GM06990 (cell line): ENCODE data around the gene RSAD1.

Source experiments
- DNase-seq: peaks from one replicate; pipeline ENCODE4 v3.0.0-alpha.2; 2011; ENCODE audit not compliant: insufficient read length; ENCODE audit errors: extremely low read depth
- H3K27me3 ChIP-seq: replicated peaks from 2 replicates; pipeline ENCODE4 v1.6.0; 2011; ENCODE audit warnings: low read length; ENCODE audit not compliant: control insufficient read depth, insufficient read depth
- H3K36me3 ChIP-seq: 2 replicates; pipeline ENCODE4 v1.5.1; 2011; ENCODE audit warnings: low read length; ENCODE audit not compliant: control insufficient read depth, insufficient read depth
- H3K4me3 ChIP-seq: replicated peaks from 2 replicates; pipeline ENCODE4 v1.5.1; 2011; ENCODE audit warnings: low read depth, mild to moderate bottlenecking, control low read depth, low read length
- TF ChIP-seq, protein P1 (sequence below): IDR thresholded peaks from 2 replicates; pipeline ENCODE4 v1.5.1; 2011; ENCODE audit warnings: low read length, control low read depth, mild to moderate bottlenecking, inconsistent platforms; ENCODE audit not compliant: insufficient read depth, poor library complexity, severe bottlenecking

Gene RSAD1

DNA sequence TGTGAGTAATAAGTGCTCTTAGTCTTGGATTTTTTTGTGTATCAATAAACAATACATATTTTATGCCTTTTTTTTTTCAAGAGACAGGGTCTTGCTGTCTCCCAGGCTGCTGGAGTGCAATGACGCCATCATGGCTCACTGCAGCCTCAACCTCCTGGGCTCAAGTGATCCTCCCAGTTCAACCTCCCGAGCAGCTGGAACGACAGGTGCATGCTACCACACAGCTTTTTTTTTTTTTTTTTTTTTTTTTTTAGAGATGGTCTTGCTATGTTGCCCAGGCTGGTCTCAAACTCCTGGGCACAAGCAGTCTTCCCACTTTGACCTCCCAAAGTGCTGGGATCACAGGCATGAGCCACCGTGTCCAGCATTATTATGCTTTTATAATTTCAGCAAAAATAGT is 39.7 kb upstream of the RSAD1 start:
- no peaks in the 10 kb centered on the region for H3K36me3 ChIP-seq
- no peak for DNase-seq
- no peaks in the 10 kb centered on the region for H3K27me3 ChIP-seq
- no peak overlapping the region for H3K4me3 ChIP-seq
- TF ChIP-seq, protein P1, sequence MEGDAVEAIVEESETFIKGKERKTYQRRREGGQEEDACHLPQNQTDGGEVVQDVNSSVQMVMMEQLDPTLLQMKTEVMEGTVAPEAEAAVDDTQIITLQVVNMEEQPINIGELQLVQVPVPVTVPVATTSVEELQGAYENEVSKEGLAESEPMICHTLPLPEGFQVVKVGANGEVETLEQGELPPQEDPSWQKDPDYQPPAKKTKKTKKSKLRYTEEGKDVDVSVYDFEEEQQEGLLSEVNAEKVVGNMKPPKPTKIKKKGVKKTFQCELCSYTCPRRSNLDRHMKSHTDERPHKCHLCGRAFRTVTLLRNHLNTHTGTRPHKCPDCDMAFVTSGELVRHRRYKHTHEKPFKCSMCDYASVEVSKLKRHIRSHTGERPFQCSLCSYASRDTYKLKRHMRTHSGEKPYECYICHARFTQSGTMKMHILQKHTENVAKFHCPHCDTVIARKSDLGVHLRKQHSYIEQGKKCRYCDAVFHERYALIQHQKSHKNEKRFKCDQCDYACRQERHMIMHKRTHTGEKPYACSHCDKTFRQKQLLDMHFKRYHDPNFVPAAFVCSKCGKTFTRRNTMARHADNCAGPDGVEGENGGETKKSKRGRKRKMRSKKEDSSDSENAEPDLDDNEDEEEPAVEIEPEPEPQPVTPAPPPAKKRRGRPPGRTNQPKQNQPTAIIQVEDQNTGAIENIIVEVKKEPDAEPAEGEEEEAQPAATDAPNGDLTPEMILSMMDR: no peak

DNA sequence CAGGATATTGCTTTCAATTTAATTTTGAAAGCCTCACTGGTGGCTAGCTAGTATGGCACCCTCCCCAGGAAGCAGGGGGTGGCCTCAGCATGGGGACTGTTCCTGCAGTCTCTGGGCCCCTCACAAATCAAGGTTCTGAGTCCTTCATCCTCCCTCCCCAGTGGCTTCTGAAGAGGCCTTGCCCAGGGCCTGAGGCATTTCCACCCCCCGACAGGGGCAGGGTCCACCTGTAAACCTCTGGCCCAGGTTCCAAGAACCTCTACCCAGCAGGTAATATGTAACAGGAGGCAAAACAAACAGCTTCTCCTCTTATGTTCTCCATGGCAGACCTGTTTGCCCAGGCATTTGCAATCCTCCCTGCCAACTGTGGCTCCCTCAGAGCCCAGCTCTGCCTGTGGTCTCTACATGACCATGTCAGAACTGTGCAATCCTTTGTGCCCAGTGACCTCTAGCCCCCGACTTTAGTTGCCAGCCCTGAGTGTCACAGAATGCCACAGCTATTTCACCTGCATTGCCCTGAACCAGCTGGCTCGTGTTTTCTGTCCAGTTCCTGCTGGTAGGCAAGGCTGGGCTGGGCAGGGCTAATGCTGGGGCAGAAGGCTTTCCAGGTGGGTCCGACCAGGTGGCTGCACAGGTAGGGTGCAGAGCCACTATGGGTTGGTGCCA is 38.4 kb upstream of the RSAD1 start:
- TF ChIP-seq, protein P1: no peak
- DNase-seq: no peak
- H3K36me3 ChIP-seq: no peaks in the 10 kb centered on the region

DNA sequence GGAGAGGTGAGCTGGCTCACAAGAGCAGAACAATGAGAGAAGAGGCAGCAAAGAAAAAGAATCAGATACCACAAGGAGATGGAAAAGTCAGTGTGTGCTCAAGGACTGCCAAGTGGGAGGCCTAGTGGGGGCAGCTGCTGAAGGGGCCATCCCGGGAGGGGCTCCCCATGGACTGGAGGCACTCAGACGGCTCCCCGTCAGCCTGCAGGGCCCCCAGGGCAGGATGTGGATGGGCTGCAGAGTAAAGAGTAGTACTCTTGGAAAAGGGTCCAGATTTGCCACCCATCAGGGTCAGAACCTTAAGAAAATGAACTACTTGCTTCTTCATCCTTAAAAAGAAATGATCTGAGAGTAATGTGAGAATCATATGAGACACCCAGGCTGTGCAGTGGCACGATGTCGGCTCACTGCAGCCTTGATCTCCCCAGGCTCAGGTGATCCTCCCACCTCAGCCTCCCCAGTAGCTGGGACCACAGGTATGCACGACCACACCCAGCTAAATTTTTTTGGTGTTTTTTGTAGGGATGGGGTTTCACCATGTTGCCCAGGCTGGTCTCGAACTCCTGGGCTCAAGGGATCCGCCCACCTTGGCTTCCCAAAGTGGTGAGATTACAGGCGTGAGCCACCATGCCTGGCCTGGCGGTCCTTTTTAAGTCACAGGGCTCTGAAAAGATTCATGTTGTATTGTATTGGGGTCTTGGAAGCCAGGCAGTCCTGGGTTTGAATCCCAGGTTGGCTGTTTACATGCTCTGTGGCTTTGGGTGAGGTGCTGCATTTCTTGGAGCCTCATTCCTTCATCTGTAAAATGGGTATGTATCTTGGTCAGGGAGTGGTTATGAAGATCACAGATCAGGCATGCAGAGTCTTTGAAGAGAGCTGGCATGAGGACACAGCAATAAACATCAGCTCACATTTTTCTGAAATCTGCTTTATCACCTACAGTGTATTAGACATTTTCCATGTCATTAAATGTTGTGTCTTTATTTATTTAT is 37.5 kb upstream of the RSAD1 start:
- Histone ChIP-seq H3K36me3 (no peaks in the 10 kb centered on the region), H3K27me3 (no peaks in the 10 kb centered on the region), H3K4me3 (no peak overlapping the region)
- TF ChIP-seq, protein P1: no peak
- no peak for DNase-seq

More for the DNA sequence above, 38.4 kb upstream of the RSAD1 start:
- Histone ChIP-seq H3K27me3 (no peaks in the 10 kb centered on the region), H3K4me3 (no peak overlapping the region)

DNA sequence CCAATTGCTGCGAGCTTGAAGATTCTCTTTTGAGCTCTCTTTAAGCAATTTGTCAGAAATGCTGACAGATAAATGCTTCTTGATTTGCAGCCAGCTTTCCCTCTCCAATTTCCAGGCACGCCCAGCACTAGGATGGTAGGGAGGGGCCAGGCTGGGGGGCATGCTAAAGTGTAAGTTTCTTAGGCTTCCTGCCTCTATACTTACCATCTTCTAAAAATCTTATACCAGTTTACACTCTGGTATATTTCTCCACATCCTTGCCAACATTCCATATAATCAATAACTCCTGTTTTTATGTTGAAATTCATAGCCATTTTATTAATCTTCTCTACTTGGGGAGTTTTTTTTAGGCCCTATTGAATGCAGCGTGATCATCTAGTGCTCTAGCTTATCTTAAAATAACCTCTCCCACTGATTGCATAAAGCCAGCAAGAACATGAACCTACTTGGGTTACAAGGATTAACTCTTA is 35.1 kb upstream of the RSAD1 start:
- TF ChIP-seq, protein P1: no peak
- Histone ChIP-seq H3K36me3 (no peaks in the 10 kb centered on the region), H3K4me3 (no peak overlapping the region), H3K27me3 (no peaks in the 10 kb centered on the region)
- no peak for DNase-seq

DNA sequence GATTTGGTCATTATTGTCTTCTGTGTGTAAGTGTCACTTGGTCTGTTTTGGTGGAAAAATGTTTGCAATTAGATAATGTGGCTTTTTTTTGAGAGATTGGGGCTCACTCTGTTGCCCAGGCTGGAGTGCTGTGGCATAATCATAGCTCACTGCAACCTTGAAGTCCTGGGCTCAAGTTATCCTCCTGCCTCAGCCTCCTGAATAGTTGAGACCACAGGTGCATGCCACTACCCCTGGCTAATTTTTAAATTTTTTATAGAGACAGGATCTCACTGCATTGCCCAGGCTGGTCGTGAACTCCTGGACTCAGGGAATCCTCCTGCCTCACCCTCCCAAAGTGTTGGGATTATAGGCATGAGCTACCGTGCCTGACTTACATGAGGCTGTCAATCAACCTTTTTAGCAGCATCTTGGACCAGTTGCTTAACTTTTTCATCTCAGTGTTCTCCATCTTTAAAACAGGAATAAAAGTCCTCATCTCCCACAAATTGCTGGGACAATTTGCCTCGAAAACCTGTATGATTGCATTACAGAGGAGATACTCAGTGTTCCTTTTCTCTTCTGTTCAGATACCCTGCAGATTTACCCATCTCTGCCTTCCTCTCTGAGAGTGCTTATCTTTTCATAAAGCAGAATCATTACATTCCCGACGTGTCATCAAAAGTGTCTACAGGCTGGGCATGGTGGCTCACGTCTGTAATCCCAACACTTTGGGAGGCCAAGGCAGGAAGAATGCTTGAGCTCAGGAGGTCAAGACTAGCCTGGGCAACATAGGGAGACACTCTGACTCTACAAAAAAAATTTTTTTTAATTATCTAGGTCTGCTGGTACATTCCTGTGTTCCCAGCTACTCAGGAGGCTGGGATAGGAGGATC is 33.6 kb upstream of the RSAD1 start:
- Histone ChIP-seq H3K36me3 (no peaks in the 10 kb centered on the region), H3K27me3 (no peaks in the 10 kb centered on the region), H3K4me3 (no peak overlapping the region)
- TF ChIP-seq, protein P1: no peak
- no peak for DNase-seq
